ENCODE data around the gene ABCC3. TPM values are rescaled to one million over a fixed set of nuclear protein-coding genes. Genes with fewer than 3 reads are reported as not detected.

Gene ABCC3
- total RNA-seq, 3 donors from 2014 or later (not counting 1 experiment from before 2014, with no cell fraction given) = 1.6 to 13.2 (median 5.9) TPM

DNA sequence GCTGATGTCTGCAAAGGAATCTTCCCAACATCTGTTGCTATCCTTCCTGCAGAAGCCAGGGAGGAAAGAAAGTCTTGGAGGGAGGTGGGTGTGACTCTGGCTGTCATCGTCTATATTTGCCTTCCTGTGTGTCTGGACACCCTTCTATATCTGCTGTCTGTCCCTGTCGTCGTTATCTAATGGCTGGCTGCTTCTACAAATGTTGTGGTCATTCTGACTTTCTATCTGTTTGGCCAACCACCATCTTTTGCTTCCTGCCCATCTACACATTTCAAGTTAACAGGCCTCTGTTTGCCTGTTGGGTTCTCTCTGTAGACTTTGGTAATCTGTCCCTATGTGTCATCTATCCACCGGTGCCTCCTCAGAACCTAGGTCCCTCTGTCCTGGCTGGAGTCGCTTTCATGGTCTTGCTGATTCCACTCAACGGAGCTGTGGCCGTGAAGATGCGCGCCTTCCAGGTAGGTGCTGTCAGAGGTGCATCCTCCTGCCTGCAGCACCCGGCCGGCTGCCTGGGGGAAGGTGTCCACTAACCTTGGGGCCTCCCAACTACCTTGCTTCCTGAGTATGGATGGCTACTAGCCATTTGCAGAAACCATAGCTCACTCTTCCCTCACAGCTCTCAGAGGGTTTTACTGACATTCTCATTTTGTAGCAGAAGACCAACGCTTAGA, 30.2 kb downstream of the ABCC3 start:
- no peak overlapping the region for H3K27ac ChIP-seq (ENCODE audit: low read length)

DNA sequence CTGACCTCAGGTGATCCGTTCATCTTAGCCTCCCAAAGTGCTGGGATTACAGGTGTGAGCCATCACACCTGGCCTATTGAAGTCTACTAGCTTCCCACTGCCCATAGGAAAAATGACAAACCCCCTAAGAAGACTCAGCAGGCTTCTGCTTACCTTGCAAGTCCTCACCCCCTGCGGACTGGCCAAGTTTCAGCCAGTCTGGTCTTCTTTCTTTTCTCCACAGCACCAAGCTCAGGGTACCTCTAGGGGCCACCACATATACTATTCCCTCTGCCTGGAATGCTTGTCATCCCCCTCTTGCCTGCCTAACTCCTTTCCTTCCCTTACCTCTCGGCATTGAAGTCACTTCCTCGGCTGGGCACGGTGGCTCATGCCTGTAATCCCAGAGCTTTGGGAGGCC, 31.2 kb downstream of the ABCC3 start:
- Histone ChIP-seq H3K4me3 (ENCODE audit: low read length) (no peak overlapping the region), H3K4me1 (ENCODE audit: control insufficient read depth, insufficient read depth, low read length) (no peaks in the 10 kb centered on the region), H3K9me3 (ENCODE audit: control insufficient read depth, insufficient read depth, low read length) (no peaks in the 10 kb centered on the region), H3K27ac (ENCODE audit: low read length) (no peak overlapping the region), H3K36me3 (ENCODE audit: control insufficient read depth, insufficient read depth, low read length) (no peaks in the 10 kb centered on the region), H3K27me3 (ENCODE audit: control insufficient read depth, insufficient read depth, low read length) (no peaks in the 10 kb centered on the region)
- DNase-seq (no peak), ATAC-seq (no peak)
- intact Hi-C loops (cut with micrococcal nuclease) = no loop called here
- Mint-ChIP-seq H3K4me1 (peaks cover 0 to 7% of the 10 kb centered on the region in 2 donors), H3K9me3 (no peaks in the 10 kb centered on the region), H3K4me3 (no peak overlapping the region), H3K27ac (no peak overlapping the region), H3K36me3 (no peaks in the 10 kb centered on the region), H3K27me3 (ENCODE audit: low read depth in 2 of 2) (peaks cover 0 to 6% of the 10 kb centered on the region in 2 donors)
- TF ChIP-seq, protein P1, sequence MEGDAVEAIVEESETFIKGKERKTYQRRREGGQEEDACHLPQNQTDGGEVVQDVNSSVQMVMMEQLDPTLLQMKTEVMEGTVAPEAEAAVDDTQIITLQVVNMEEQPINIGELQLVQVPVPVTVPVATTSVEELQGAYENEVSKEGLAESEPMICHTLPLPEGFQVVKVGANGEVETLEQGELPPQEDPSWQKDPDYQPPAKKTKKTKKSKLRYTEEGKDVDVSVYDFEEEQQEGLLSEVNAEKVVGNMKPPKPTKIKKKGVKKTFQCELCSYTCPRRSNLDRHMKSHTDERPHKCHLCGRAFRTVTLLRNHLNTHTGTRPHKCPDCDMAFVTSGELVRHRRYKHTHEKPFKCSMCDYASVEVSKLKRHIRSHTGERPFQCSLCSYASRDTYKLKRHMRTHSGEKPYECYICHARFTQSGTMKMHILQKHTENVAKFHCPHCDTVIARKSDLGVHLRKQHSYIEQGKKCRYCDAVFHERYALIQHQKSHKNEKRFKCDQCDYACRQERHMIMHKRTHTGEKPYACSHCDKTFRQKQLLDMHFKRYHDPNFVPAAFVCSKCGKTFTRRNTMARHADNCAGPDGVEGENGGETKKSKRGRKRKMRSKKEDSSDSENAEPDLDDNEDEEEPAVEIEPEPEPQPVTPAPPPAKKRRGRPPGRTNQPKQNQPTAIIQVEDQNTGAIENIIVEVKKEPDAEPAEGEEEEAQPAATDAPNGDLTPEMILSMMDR (IDR thresholded peaks at IDR 0.05) = no peak
- WGBS (ENCODE audit: insufficient coverage) = 74% methylated on average over 5 of the region's 5 CpGs

More for the DNA sequence above, 30.2 kb downstream of the ABCC3 start:
- intact Hi-C loops (cut with micrococcal nuclease) = no loop called here
- Histone ChIP-seq H3K36me3 (ENCODE audit: control insufficient read depth, insufficient read depth, low read length) (no peaks in the 10 kb centered on the region), H3K4me3 (ENCODE audit: low read length) (no peak overlapping the region), H3K27me3 (ENCODE audit: control insufficient read depth, insufficient read depth, low read length) (no peaks in the 10 kb centered on the region), H3K9me3 (ENCODE audit: control insufficient read depth, insufficient read depth, low read length) (no peaks in the 10 kb centered on the region), H3K4me1 (ENCODE audit: control insufficient read depth, insufficient read depth, low read length) (no peaks in the 10 kb centered on the region)
- peaks cover 0 to 6% of the 10 kb centered on the region in 2 donors for H3K27me3 Mint-ChIP-seq (ENCODE audit: low read depth in 2 of 2)
- DNase-seq = no peak
- WGBS (ENCODE audit: insufficient coverage) = 95% methylated on average over 12 of the region's 12 CpGs
- H3K9me3 Mint-ChIP-seq = no peaks in the 10 kb centered on the region
- ATAC-seq = no peak
- H3K27ac Mint-ChIP-seq = peak overlapping the region in 1 of 2 donors; percentile 15
- no peaks in the 10 kb centered on the region for H3K36me3 Mint-ChIP-seq
- H3K4me1 Mint-ChIP-seq = peaks cover 0 to 7% of the 10 kb centered on the region in 2 donors
- TF ChIP-seq, protein P1 (IDR thresholded peaks at IDR 0.05) = no peak
- no peak overlapping the region for H3K4me3 Mint-ChIP-seq

GRCh38 chr17:50666316-50666715, 31.6 kb downstream of the ABCC3 start:
- Mint-ChIP-seq H3K9me3 (no peaks in the 10 kb centered on the region), H3K4me3 (no peak overlapping the region), H3K4me1 (peaks cover 0 to 5% of the 10 kb centered on the region in 2 donors), H3K27me3 (ENCODE audit: low read depth in 2 of 2) (peaks cover 0 to 2% of the 10 kb centered on the region in 2 donors), H3K36me3 (no peaks in the 10 kb centered on the region), H3K27ac (no peak overlapping the region)
- intact Hi-C loops (cut with micrococcal nuclease) = no loop called here
- 97% methylated on average over 8 of the region's 8 CpGs for WGBS (ENCODE audit: insufficient coverage)
- Histone ChIP-seq H3K4me1 (ENCODE audit: control insufficient read depth, insufficient read depth, low read length) (no peaks in the 10 kb centered on the region), H3K4me3 (ENCODE audit: low read length) (no peak overlapping the region), H3K9me3 (ENCODE audit: control insufficient read depth, insufficient read depth, low read length) (no peaks in the 10 kb centered on the region), H3K27ac (ENCODE audit: low read length) (no peak overlapping the region), H3K36me3 (ENCODE audit: control insufficient read depth, insufficient read depth, low read length) (no peaks in the 10 kb centered on the region), H3K27me3 (ENCODE audit: control insufficient read depth, insufficient read depth, low read length) (no peaks in the 10 kb centered on the region)
- ATAC-seq (no peak), DNase-seq (no peak)
- TF ChIP-seq, protein P1 (IDR thresholded peaks at IDR 0.05) = no peak
